NCI-H1092 (cell line): Measurements from ENCODE around the gene SCUBE1.

Experiments
- DNase-seq: peaks from one replicate; lab custom pipeline; 2025; lab: John Stamatoyannopoulos, UW

Gene SCUBE1

GRCh38 chr22:43155789-43156188 lies 187.4 kb downstream of the SCUBE1 start:
- DNase-seq = no peak

- DNase-seq = no peak
Measured at GRCh38 chr22:43154887-43155536, 188.2 kb downstream of the SCUBE1 start.

GRCh38 chr22:43153899-43154298 lies 189.3 kb downstream of the SCUBE1 start:
- DNase-seq = no peak

- DNase-seq = no peak
Measured at GRCh38 chr22:43152357-43153071, 190.7 kb downstream of the SCUBE1 start.

GRCh38 chr22:43152003-43152356 lies 191.2 kb downstream of the SCUBE1 start:
- no peak for DNase-seq

GRCh38 chr22:43151251-43152002 lies 191.7 kb downstream of the SCUBE1 start, which contains the start of gene TSPO:
Gene TSPO (plus strand): TSS chr22:43151559. CDS start chr22:43159239, 7,680 bp downstream.
- DNase-seq = no peak

- no peak for DNase-seq
Measured at GRCh38 chr22:43150731-43151206, 192.4 kb downstream of the SCUBE1 start.

GRCh38 chr22:43148581-43148980 lies 194.6 kb downstream of the SCUBE1 start:
- no peak for DNase-seq

- no peak for DNase-seq
Measured at GRCh38 chr22:43147821-43148220, 195.4 kb downstream of the SCUBE1 start.
